Measurements from ENCODE around the gene SEMA3C.

The SEMA3C gene

DNA sequence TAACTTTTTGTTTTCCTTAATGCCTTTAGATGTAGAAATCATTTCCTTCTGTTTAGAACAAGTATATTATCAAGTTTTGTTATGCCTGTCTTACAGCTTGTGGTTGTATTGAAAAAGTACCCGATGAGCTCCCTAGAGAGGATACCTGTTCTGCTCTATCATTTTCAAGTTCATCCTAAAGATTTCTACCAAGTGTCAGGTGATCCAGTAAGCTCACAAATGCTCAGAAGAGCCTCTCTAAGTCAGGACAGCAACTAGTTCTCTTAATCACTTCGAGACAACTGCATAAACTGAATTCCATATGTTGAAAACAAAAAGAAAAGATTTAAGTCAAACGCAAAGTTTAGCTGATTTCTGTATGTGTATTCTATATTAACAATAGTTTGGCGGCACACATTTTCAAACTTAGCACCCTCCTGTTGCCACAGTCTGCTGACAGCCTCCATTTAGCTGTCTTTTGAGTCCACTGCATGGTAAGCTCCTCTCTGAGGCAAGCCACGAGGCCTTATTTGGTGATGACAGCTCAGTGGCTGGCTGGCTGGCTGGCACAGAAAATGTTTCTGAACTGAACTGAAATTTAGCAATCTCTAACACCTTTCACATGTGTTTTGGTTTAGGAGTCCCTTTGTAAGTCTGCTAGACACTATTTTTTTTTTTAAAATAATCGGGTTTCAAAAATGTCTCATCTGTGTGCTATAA lies 59.4 kb downstream of the SEMA3C start:
- Mint-ChIP-seq H3K4me3 (no peak overlapping the region), H3K27me3 (no peaks in the 10 kb centered on the region), H3K36me3 (no peaks in the 10 kb centered on the region), H3K27ac (no peak overlapping the region), H3K4me1 (no peaks in the 10 kb centered on the region), H3K9me3 (peaks cover 4% of the 10 kb centered on the region)
- CTCF ChIA-PET, result no interaction called here
- no peak for DNase-seq

GRCh38 chr7:80858141-80858903 lies 60.5 kb downstream of the SEMA3C start:
- DNase-seq, result no peak
- no peaks in the 10 kb centered on the region for H3K4me1 Mint-ChIP-seq
- no peaks in the 10 kb centered on the region for H3K27me3 Mint-ChIP-seq
- no peak overlapping the region for H3K27ac Mint-ChIP-seq
- CTCF ChIA-PET, result no interaction called here
- H3K4me3 Mint-ChIP-seq, result no peak overlapping the region
- H3K36me3 Mint-ChIP-seq, result no peaks in the 10 kb centered on the region
- peaks cover 4% of the 10 kb centered on the region for H3K9me3 Mint-ChIP-seq

DNA sequence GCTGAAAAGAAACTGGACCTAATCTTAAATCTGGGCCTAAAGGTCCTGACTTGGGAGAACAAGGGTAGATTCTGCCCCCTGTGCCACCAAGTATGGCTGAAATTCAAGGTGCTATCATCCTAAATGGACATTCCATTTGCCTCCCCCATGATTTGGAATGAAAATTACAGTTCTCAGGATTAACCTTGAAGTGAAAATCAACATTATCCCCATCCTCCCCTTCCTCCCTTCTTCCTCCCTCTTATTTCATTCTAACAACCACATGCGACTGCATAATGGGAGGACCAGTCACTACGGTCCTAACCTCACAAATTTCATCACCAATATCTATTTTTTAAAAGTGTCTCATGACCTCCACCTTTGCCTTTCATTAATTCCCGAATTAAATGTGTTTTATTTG lies 62.1 kb downstream of the SEMA3C start:
- no peak overlapping the region for H3K27ac Mint-ChIP-seq
- H3K9me3 Mint-ChIP-seq, result no peaks in the 10 kb centered on the region
- CTCF ChIA-PET, result interaction anchor here (0.7 kb wide), 1 partner anchor 1560 kb away, joined by 4 read pairs; no protein-coding TSS in a partner anchor
- no peaks in the 10 kb centered on the region for H3K4me1 Mint-ChIP-seq
- no peak overlapping the region for H3K4me3 Mint-ChIP-seq
- H3K36me3 Mint-ChIP-seq, result no peaks in the 10 kb centered on the region
- no peaks in the 10 kb centered on the region for H3K27me3 Mint-ChIP-seq
- DNase-seq, result no peak

- Mint-ChIP-seq H3K36me3 (no peaks in the 10 kb centered on the region), H3K4me1 (no peaks in the 10 kb centered on the region), H3K9me3 (no peaks in the 10 kb centered on the region), H3K27ac (no peak overlapping the region), H3K4me3 (no peak overlapping the region), H3K27me3 (no peaks in the 10 kb centered on the region)
- CTCF ChIA-PET, result no interaction called here
- DNase-seq, result no peak
These were observed 66.9 kb downstream of the SEMA3C start for GRCh38 chr7:80851896-80852476.

DNA sequence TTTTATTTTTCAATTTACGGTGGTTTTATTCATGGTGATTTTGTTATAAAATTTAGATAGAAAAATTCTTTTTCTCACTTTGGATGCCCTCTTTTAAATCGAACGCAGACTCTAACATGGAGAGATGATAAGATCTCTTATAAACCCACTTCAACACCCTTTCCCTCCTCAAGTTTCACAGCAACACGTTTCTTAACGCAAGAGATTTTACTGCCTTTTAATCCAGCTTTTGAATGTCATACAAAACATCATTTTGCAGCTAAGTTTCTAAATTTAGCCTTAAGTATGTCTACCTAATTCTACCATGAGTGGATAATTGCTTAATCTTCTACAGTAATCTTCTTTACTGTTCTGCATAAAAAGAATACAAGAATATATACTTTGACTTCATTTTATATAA lies 70.0 kb downstream of the SEMA3C start:
- Mint-ChIP-seq H3K4me3 (no peak overlapping the region), H3K36me3 (no peaks in the 10 kb centered on the region), H3K9me3 (no peaks in the 10 kb centered on the region), H3K4me1 (no peaks in the 10 kb centered on the region), H3K27ac (no peak overlapping the region), H3K27me3 (no peaks in the 10 kb centered on the region)
- CTCF ChIA-PET, result no interaction called here
- no peak for DNase-seq

GRCh38 chr7:80847895-80848294 lies 71.0 kb downstream of the SEMA3C start:
- Mint-ChIP-seq H3K4me3 (no peak overlapping the region), H3K36me3 (no peaks in the 10 kb centered on the region), H3K4me1 (no peaks in the 10 kb centered on the region), H3K9me3 (no peaks in the 10 kb centered on the region), H3K27me3 (no peaks in the 10 kb centered on the region), H3K27ac (no peak overlapping the region)
- DNase-seq, result no peak
- CTCF ChIA-PET, result no interaction called here

DNA sequence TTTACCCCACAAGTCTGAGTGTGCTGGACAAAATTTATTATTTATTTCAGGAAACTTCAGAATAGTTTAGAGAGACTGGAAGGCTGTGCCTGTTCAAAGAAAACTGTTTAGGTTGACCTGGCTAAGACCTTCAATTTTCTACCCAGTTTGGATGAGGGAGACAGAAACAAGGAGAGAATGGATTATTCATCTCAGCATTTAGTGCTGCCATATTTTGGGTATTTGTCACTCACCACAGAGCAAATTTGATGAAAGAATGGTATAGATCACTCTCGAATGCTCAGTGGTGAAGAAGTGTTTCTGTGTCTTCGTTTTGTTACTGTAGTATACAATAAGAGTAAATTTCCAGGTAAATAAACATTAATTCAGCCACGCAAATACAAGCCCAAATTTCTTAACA lies 71.8 kb downstream of the SEMA3C start:
- Mint-ChIP-seq H3K9me3 (no peaks in the 10 kb centered on the region), H3K27me3 (no peaks in the 10 kb centered on the region), H3K36me3 (no peaks in the 10 kb centered on the region), H3K4me3 (no peak overlapping the region), H3K4me1 (no peaks in the 10 kb centered on the region), H3K27ac (no peak overlapping the region)
- CTCF ChIA-PET, result no interaction called here
- no peak for DNase-seq

GRCh38 chr7:80844916-80845315 lies 73.9 kb downstream of the SEMA3C start:
- H3K27ac Mint-ChIP-seq, result no peak overlapping the region
- CTCF ChIA-PET, result no interaction called here

DNA sequence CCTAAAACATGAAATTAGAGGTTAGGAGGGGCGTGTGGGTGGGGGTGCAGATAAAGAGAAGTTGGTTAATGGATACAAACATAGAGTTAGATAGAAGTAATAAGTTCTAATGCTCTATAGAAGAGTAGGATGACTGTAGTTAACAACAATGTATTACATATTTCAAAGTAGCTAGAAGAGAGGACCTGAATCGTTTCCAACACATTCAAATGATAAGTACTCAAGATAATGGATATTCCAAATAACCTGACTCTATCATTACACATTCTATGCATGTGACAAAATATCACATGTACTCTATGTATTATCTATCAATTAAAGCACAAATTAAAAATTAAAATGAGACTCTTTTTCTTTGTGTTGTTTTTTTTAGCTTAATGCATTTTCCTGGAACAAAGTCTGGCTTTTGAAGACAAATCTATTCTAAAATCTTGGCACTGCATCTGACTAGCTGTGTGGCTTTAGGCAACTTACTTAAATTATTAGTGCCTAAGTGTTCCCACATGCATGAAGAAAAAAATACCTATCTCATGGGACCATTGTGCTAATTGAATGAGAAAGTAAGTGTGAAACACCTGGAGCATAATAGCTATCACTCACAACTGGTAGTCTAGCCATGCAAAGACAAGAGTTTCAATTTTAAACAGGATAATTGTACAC lies 75.7 kb downstream of the SEMA3C start:
- H3K27ac Mint-ChIP-seq, result no peak overlapping the region
- H3K36me3 Mint-ChIP-seq, result no peaks in the 10 kb centered on the region
- H3K27me3 Mint-ChIP-seq, result no peaks in the 10 kb centered on the region
- no peak for DNase-seq
- no peak overlapping the region for H3K4me3 Mint-ChIP-seq
- no peaks in the 10 kb centered on the region for H3K9me3 Mint-ChIP-seq
- CTCF ChIA-PET, result no interaction called here
- no peaks in the 10 kb centered on the region for H3K4me1 Mint-ChIP-seq

More at GRCh38 chr7:80844916-80845315, 73.9 kb downstream of the SEMA3C start:
- Mint-ChIP-seq H3K36me3 (no peaks in the 10 kb centered on the region), H3K4me1 (no peaks in the 10 kb centered on the region), H3K4me3 (no peak overlapping the region), H3K27me3 (no peaks in the 10 kb centered on the region), H3K9me3 (no peaks in the 10 kb centered on the region)
- DNase-seq, result no peak

GRCh38 chr7:80842022-80842790 lies 76.6 kb downstream of the SEMA3C start:
- no peak overlapping the region for H3K27ac Mint-ChIP-seq
- CTCF ChIA-PET, result no interaction called here
- no peaks in the 10 kb centered on the region for H3K27me3 Mint-ChIP-seq
- no peaks in the 10 kb centered on the region for H3K4me1 Mint-ChIP-seq
- H3K9me3 Mint-ChIP-seq, result no peaks in the 10 kb centered on the region
- DNase-seq, result no peak
- no peak overlapping the region for H3K4me3 Mint-ChIP-seq
- no peaks in the 10 kb centered on the region for H3K36me3 Mint-ChIP-seq

- Mint-ChIP-seq H3K27me3 (no peaks in the 10 kb centered on the region), H3K4me1 (no peaks in the 10 kb centered on the region), H3K9me3 (no peaks in the 10 kb centered on the region), H3K27ac (no peak overlapping the region), H3K36me3 (no peaks in the 10 kb centered on the region), H3K4me3 (no peak overlapping the region)
- no peak for DNase-seq
- CTCF ChIA-PET, result no interaction called here
These were observed 77.4 kb downstream of the SEMA3C start for GRCh38 chr7:80841423-80841955.

GRCh38 chr7:80840681-80841080 lies 78.2 kb downstream of the SEMA3C start:
- Mint-ChIP-seq H3K27me3 (no peaks in the 10 kb centered on the region), H3K4me3 (no peak overlapping the region), H3K4me1 (no peaks in the 10 kb centered on the region), H3K27ac (peak overlapping the region; percentile 52), H3K36me3 (no peaks in the 10 kb centered on the region), H3K9me3 (no peaks in the 10 kb centered on the region)
- CTCF ChIA-PET, result no interaction called here
- no peak for DNase-seq

GRCh38 chr7:80839855-80840254 lies 79.0 kb downstream of the SEMA3C start:
- Mint-ChIP-seq H3K4me1 (no peaks in the 10 kb centered on the region), H3K27ac (no peak overlapping the region), H3K4me3 (no peak overlapping the region), H3K36me3 (no peaks in the 10 kb centered on the region), H3K27me3 (no peaks in the 10 kb centered on the region), H3K9me3 (no peaks in the 10 kb centered on the region)
- CTCF ChIA-PET, result no interaction called here
- DNase-seq, result no peak

DNA sequence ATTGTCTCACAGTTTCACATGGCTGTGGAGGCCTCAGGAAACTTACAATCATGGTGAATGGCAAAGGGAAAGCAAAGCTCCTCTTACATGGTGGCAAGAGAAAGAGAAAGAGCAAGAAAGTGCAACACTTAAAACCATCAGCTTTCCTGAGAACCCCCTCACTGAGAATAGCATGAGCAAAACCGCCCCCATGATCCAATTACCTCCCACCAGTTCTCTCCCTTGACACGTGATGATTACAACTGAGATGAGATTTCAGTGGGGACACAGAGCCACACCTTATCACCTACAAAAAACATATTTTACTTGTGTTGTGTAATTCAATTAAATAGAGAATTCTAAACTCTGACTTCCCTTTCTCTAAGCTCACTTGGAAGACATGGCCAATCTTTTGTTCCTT lies 80.2 kb downstream of the SEMA3C start:
- Mint-ChIP-seq H3K4me3 (no peak overlapping the region), H3K27me3 (no peaks in the 10 kb centered on the region), H3K36me3 (no peaks in the 10 kb centered on the region)

More for the DNA sequence above, 80.2 kb downstream of the SEMA3C start:
- DNase-seq, result no peak
- Mint-ChIP-seq H3K9me3 (no peaks in the 10 kb centered on the region), H3K4me1 (no peaks in the 10 kb centered on the region), H3K27ac (no peak overlapping the region)
- CTCF ChIA-PET, result no interaction called here

Data from activated naive CD4-positive, alpha-beta T cell treated with anti-CD3 and anti-CD28 coated beads, Interleukin-2, amount 10 ng/mL, durations not matched to agents 7 days and 5 days (primary cell).